ENCODE measurements around the gene PTPRD. TPM values are rescaled to one million over a fixed set of nuclear protein-coding genes. Genes with fewer than 3 reads are reported as not detected.

Gene PTPRD
- total RNA-seq, 1 donor from 2014 or later = 7.8 TPM

DNA sequence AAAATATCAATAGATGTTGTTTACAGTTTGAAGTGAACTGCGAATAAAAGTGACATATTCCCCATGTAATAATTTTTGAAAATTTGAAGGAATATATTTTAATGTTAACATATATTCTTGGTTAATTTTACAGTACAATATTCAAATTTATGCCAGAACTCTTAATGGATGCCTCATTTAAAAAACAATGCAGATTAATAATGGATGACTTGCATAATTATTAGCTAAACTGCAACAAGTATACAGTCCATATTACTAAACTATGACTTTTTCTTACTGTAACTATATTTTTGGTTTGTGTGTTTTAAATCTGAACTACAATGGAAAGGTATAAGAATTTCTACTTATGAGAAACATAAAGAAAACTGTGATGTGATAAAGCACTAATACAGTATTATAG, 1390.1 kb downstream of the PTPRD start:
- intact Hi-C loops (cut with DNase I) = no loop called here
- DNase-seq = no peak
- ATAC-seq (ENCODE audit: poor library complexity) = no peak

DNA sequence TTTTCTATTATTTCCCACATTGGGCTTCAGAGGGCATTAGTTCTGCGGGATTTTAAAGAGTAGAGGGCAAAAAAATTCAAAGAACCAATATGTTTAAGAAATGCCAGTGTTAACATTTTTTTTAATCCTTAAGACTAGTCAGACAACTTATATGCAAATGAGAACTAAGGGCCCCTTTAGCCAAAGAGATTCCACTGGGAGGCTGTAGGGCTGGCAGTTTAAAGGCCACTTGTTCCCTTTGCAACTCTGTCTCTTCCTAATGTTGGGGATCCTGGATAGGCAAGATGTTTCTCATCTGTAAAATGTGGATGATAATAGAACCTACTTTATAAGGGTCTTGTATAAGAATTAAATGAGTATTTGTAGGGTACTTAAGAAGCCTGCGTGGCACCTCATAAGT, 1395.9 kb downstream of the PTPRD start:
- intact Hi-C loops (cut with DNase I) = no loop called here
- DNase-seq = no peak
- no peak for ATAC-seq (ENCODE audit: poor library complexity)

DNA sequence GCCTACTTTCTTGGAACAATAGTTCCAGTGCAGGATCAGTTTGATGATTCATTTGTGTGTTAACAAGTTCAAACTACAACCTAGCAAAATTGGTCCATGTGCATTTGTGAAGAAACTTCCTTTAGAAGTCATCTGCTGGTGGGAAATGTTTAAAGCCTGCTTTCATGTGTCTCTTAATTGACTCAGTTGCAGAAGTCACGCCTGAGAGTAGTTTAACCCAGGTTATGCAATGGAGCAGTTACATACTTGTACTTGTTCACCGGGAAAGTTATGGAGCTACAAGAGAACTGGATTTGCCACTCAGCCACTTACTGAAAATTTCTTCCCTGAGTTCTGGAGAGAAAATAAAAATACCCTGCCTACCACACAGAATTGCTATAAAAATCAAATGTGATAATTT, 1397.8 kb downstream of the PTPRD start:
- no peak for DNase-seq
- ATAC-seq (ENCODE audit: poor library complexity) = no peak
- intact Hi-C loops (cut with DNase I) = no loop called here

DNA sequence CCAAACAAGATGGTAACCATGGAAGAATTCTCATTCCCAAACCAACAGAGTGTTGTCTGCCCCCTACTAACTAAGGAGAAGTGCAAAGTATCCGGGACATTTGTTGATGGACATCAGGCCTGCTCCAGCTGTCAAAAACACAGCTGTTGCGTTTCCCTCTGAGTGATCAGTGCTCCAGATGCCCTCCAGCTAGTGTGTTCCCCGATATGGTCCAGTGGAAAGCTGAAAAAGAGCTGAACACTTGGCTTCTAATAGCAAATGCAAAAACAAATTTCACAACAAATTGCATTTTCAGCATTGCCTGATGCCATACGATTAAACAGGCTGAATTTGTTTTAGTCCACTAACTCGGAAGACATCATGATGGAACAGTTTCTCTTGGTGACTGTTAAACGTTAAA, 1398.7 kb downstream of the PTPRD start:
- intact Hi-C loops (cut with DNase I) = no loop called here
- no peak for DNase-seq

DNA sequence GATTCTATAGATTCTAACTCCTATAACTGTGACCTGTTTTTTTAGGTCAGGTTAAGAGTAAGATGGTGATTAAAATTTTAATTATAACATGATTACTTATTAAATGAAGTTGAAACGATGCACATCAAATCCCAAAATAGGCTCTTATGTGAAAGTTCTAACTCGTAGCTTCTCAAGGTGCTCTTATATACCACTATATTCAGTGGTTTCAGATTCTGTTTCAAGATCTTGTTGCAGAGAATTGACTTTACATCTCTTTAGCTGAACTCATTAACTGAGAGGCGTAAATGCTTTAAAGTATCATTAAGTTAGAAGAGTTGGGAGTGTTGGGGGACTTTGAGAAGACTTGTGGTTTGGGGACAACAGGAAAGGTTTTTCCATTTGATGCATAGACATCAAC, 1399.8 kb downstream of the PTPRD start:
- ATAC-seq (ENCODE audit: poor library complexity) (no peak), DNase-seq (no peak)
- intact Hi-C loops (cut with DNase I) = no loop called here

More for the DNA sequence above, 1398.7 kb downstream of the PTPRD start:
- no peak for ATAC-seq (ENCODE audit: poor library complexity)

DNA sequence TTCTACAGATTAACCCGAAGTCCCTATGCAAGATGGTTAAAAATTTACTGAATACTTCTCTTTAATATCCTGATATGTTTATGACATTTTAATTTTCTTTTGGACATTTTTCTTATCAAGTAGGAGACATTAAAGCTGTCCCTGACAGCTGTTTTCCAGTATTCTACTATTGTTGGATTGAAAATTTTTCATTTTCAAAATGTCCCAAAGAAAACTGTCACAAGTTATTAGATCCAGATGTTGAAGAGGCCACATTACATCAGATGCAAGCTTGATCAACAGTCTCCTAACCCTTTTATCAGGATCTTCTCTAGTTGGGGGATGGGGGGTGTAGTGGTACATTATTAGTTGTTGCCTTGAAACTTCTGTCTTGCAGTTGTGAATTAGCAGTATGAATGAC, 1410.5 kb downstream of the PTPRD start:
- ATAC-seq (ENCODE audit: poor library complexity) = no peak
- DNase-seq = no peak

DNA sequence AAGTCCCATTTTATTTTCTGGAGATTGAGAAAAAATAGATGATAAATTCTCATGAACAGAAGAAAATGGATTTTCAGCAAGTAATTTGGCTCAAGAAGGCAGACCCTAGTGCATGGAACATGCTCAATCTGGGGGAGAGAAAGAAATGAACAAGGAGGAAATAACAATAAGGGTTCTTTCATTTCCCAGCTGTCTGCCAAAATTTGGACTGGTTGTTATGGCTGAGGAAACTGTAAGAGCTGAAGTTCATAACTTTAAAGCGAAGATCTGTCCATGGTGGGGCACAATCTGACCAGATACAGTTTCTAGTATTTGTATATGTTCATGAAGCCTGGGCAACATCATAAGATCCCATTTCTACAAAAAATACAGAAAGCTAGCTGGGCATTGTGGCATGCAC, 1426.7 kb downstream of the PTPRD start:
- DNase-seq = no peak
- no peak for ATAC-seq (ENCODE audit: poor library complexity)
- intact Hi-C loops (cut with DNase I) = no loop called here

More for the DNA sequence above, 1410.5 kb downstream of the PTPRD start:
- intact Hi-C loops (cut with DNase I) = no loop called here

DNA sequence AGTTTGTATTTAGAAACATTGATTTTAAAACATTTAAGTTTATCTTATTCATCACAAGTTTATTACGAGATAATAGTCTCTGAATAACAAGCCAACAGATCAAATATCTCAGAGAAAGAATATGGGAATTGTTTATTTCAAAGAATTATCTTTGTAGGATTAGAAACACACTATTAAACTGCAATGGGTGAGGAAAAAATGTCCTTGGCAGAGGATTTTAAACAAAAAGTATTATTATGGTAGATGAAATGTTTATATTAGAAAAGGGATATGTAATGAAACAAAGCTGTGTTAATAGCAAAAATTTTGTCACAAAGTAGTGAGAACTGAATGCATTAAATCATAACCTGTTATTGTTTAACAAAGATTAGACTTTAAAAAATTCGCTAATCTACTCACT, 1430.4 kb downstream of the PTPRD start:
- intact Hi-C loops (cut with DNase I) = no loop called here
- DNase-seq (no peak), ATAC-seq (ENCODE audit: poor library complexity) (no peak)

DNA sequence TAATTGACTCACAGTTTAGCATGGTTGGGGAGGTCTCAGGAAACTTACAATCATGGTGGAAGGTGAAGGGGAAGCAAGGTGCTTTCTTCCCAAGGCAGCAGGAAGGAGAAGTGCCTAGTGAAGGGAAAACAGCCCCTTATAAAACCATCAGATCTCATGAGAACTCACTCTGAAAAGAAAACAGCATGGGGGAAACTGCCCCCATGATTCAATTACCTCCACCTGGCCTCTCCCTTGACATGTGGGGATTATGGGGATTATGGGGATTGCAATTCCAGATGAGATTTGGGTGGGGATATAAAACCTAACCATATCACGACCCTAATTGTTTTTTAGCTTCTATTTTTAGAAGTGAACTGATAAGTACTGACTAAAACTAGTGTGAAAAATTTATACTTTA, 1435.7 kb downstream of the PTPRD start:
- intact Hi-C loops (cut with DNase I) = no loop called here
- DNase-seq = no peak
- ATAC-seq (ENCODE audit: poor library complexity) = no peak

DNA sequence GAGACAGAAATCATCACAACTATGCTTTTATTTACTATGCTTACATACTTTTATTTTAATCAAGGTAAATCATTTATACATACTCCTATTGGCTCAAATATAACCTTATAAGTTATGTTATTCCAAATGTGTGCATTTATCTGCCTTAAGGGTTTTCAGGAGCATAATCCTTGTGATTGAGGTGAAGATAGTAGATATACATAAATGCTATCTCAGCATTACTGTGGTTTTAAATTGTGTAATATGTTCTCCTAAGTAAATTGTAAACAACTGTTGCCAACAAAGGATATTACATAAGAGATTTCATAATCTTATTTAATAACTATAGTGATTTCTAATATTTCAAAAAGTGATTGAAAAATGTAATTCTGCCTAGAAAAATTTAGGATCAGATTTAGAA, 1438.4 kb downstream of the PTPRD start:
- DNase-seq (no peak), ATAC-seq (ENCODE audit: poor library complexity) (no peak)
- intact Hi-C loops (cut with DNase I) = no loop called here

DNA sequence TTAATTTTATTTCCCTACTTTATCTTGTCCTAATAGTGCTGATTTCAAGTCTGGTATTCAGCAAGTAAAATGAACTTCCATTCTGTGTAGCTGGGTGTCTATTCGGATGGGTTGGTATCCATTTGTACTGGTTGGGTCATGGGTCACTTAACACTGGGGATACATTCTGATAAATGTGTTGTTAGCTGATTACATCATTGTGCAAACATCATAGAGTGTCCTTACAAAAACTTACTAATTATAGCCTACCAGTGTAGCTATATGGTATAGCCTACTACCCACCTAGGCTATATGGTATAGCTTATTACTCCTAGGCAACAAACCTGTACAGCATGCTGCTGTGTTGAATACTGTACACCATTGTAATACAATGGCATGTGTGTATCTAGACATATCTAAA, 1439.5 kb downstream of the PTPRD start:
- no peak for ATAC-seq (ENCODE audit: poor library complexity)
- DNase-seq = no peak
- intact Hi-C loops (cut with DNase I) = no loop called here

DNA sequence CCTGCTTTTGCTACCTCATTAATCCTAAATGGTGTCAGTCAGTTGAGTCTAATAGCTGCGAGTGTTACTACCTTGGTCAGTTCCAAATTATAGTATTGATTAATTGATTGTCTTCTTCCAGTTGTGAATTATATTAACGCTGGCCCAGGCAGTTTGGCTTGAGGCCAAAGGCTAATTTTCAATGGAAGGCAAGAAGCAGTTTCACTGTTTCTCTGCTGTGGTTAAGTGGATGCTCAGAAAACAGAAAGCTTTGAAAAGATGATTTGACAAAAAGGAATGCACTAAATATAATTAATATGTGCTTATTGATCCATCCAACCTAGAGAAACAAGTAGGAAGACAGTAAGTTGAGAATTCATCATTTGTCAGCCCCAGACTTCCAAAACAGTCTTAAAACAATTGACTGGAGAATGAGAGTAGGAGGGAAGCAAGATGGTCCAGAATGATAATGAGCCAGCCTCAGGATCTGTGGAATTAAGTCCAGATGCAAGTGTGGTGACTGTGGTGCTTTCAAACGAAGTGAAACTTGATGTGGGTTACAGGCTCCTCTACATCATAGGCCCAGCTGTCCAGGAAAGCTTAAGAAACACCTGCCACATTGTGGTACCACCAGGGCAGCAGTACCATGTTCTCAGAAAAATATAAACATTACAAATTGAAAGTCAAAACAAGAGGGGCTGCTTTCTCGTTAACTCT, 1442.2 kb downstream of the PTPRD start:
- intact Hi-C loops (cut with DNase I) = no loop called here
- no peak for ATAC-seq (ENCODE audit: poor library complexity)
- DNase-seq = no peak

DNA sequence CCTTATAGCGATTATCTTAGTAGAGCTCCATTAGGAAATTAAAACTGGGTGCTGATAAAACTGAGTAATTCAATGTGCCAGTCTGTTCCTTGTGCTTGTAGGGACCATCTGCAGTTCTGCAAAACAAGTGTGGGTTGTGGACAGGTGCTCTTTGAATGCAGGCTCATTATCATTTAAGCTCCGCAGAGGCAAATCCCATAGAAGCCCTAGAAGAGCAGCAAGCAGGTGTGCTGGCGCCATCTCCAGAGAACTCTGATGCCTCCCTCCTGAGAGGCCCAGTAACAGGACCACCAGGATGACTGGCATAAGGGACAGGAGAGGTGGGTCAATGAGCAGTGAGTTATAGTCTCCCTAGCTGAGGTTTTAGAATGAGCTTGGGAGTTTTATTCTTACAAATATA, 1470.8 kb downstream of the PTPRD start:
- intact Hi-C loops (cut with DNase I) = no loop called here
- ATAC-seq (ENCODE audit: poor library complexity) = no peak
- DNase-seq = no peak

DNA sequence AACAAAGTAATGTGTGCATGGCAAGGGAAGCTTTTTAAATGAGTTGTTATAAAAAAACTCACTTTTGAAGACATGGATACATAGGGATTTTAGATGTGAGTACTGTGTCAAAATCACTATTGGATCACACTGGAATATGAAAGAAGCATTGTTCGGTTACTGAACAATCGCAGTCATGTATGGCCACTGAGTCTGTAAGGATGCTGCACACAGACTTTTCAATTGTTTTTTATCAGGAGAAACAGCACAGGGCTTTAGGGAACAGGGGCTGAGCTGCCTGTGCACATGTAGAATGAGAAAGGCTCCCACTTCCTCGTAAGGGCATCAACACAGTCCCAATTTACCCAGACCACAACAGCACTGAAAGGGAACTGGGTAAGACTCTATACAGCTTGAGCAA, 1479.3 kb downstream of the PTPRD start:
- intact Hi-C loops (cut with DNase I) = no loop called here
- DNase-seq = no peak
- no peak for ATAC-seq (ENCODE audit: poor library complexity)

DNA sequence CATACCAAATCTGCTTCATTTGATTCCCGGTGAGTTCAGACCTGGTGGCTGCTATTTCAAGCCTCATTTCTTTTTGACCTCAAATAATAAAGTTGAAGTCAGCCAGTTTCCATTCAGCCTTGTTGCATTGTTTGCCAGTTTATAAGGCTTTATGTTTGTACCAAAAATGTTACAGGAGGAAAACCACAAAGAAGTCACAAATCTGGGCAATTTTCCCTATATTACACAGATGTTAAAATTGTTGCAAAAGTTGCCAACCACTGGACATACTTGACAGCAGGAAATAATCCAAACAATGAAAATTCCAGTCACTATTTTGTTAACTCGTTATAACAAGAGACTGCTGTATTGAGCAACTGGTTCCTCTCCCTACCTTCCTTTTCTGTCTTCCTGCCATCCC, 1488.2 kb downstream of the PTPRD start:
- intact Hi-C loops (cut with DNase I) = no loop called here
- ATAC-seq (ENCODE audit: poor library complexity) (no peak), DNase-seq (no peak)

DNA sequence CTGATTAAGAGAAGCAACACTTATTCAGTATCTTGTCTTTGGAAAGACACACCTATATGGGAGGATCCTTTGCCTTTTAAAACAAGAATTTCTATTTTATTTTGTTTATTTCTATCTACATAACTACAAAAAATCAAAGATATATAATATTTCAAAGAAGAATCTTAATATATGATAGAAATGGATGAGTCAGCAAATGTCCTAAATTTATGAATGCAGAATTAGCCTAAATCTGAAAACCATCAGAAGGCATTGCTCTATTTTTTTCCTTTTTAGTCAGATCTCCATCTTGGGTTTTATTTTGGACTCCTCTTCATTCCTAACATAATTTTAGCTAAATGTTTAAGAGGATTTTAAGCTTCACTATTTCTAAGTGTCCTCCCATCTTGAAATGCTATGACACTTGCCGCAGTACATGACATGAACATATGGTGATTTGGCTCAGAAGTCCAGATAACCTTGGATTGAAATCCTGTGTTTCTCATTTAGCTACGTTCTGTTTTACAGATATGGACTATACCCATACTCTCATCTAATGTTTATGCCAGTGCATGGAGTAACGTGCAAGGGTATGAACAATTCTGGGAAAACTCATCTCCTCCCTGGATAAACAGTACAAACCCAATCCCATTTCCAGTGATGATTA, 1490.4 kb downstream of the PTPRD start:
- intact Hi-C loops (cut with DNase I) = no loop called here
- no peak for DNase-seq
- ATAC-seq (ENCODE audit: poor library complexity) = no peak

DNA sequence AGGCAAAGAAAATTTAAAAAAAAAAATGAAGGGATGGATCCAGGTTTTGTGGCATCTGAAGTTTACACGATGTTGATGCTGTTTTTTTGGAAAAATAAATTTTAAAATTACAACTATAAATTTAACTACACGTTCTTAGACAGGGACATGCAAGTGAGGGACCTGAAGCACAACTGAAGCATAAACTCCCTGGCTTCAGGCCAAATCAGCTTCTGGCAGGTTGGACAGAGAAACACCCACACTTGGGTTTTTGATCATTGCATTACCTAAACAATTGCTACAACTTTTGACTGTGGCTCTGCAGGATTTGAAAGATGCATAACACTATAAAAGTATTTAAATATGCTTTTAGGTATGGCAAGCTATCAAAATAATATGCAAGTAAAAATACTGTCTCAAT, 1494.9 kb downstream of the PTPRD start:
- DNase-seq = no peak
- intact Hi-C loops (cut with DNase I) = no loop called here
- no peak for ATAC-seq (ENCODE audit: poor library complexity)

DNA sequence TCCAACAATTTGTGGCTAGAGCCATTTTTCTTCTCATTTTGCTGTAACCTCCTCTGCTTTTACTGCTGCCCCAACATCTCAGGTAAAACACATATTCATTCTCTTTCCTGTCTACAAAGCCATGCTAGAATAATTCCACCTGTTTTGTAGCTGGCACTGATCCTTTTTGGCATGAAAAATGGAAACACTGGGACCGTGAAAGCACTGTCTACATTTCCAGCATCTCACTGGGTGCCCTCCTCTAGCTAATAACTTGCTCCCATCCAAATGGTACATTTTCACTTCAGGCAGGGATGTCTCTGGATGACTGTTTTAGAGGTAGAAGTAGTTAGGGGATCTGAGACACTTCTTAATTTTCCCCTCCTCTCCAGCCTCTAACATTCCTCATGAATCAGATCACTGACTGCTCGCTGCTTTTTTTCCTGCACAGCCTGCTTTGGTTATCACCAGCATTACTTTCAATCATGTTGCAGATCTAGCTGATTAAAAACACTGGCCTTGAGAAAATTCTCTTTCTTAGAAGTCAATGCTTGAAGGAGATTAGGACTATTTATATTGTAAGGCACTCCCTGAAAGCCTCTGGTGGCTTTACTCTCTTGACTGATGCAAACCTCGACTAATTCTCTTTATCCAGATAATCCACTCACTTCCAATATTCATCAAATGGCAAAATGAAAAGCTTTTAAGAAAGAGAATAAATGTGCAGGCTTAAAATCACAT, 1500.6 kb downstream of the PTPRD start:
- ATAC-seq (ENCODE audit: poor library complexity) = no peak
- no peak for DNase-seq
- intact Hi-C loops (cut with DNase I) = no loop called here

DNA sequence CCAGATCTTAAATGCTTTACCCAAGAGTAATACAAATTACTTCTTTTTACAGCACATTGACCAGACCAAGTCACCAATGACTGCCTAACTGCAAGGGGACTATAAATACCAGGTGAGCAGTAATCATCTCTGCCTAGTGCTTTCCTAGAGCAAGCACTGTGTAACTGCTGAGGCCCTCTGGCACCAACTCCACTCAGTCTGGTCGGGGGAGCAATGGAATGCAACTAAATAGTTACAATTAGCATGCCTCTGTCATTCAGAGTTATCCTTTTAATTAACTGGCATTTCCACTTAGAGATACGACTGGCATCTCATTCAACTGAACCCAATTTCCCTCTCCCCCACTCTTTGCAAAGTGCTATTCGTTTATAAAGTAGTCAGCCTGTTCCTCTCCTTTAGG, 1504.2 kb downstream of the PTPRD start:
- DNase-seq (no peak), ATAC-seq (ENCODE audit: poor library complexity) (no peak)
- intact Hi-C loops (cut with DNase I) = no loop called here

DNA sequence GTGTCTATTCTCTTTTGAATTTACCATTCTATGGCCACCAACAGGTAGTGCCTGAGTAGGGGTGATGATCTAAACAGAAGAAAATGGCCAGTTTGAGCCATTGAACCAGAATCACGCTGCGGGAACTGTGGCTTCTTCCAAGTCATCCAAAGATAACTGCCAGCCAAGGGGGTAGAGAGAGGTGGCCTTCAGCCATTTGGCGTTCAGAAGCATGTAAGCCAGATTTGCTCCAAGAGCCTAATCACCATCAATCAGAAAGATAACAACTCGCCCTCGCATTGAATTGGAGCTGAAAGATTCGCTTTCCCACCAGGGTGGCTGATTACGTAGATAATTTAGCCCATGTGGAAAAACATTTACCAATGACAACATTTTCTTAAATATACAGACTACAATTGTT, 1510.5 kb downstream of the PTPRD start:
- intact Hi-C loops (cut with DNase I) = no loop called here
- DNase-seq (no peak), ATAC-seq (ENCODE audit: poor library complexity) (no peak)

Measured in Right ventricle myocardium superior (tissue), 1 donor.